Sigmoid colon (tissue), 7 donors: ENCODE measurements around the gene THSD7A. TPM values are rescaled to one million over a fixed set of nuclear protein-coding genes. Genes with fewer than 3 reads are reported as not detected.

Experiments used
- DNase-seq: peaks from one replicate; pipeline ENCODE4 v3.0.0-alpha.2; 2019
- H3K27ac ChIP-seq, 4 donors: fragments of 200-600 bp; sonication (generic); one replicate each; pipeline ENCODE4 v1.5.1; 2016 to 2019; ENCODE audit warnings: mild to moderate bottlenecking in 1 of 4
- H3K27me3 ChIP-seq, 3 donors: fragments of 200-600 bp; sonication (generic); one replicate each; pipeline ENCODE4 v1.5.1; 2019; ENCODE audit warnings: mild to moderate bottlenecking in 1 of 3
- H3K36me3 ChIP-seq, 4 donors: fragments of 200-600 bp; sonication (generic); one replicate each; pipeline ENCODE4 v1.5.1; 2016 to 2019
- H3K4me1 ChIP-seq, 4 donors: fragments of 200-600 bp; sonication (generic); one replicate each; pipeline ENCODE4 v1.5.1; 2017 to 2019
- H3K4me3 ChIP-seq, 4 donors: fragments of 200-600 bp; sonication (generic); one replicate each; pipeline ENCODE4 v1.5.1; 2017 to 2019; ENCODE audit warnings: mild to moderate bottlenecking in 2 of 4, moderate library complexity in 1 of 4
- H3K9me3 ChIP-seq, 4 donors: fragments of 200-600 bp in 3 of 4; sonication (generic) in 3 of 4; one replicate each; pipeline versions ENCODE4 v1.5.1 to v1.6.1; 2013 to 2019
- EP300 ChIP-seq, 4 donors: sonication (generic); formaldehyde crosslinking; IDR thresholded peaks; one replicate each; pipeline ENCODE4 v1.6.1; 2017; ENCODE audit warnings: antibody characterized with exemption in 4 of 4
- POLR2A ChIP-seq, 2 donors: fragments of 450-650 bp; IDR thresholded peaks; one replicate each; pipeline ENCODE4 v1.6.1; 2016; ENCODE audit warnings: antibody characterized with exemption in 2 of 2, mild to moderate bottlenecking in 2 of 2, moderate library complexity in 2 of 2
- POLR2AphosphoS5 ChIP-seq, 4 donors: sonication (generic); formaldehyde crosslinking; IDR thresholded peaks; one replicate each; pipeline ENCODE4 v1.6.1; 2017; ENCODE audit warnings: antibody characterized with exemption in 4 of 4
- WGBS, 2 donors: extraction: QIAGEN DNeasy Blood & Tissue Kit; methylation state at CpG; one replicate each; pipeline ENCODE4 v1.1.7; 2013; 5-methylcytosine and 5-hydroxymethylcytosine counted together
- intact Hi-C: fragments of 100-400 bp; cut with DNase I; formaldehyde crosslinking; loops from one replicate; pipeline ENCODE4 v1.15.1; 2023
- polyA plus RNA-seq, 3 donors: library from polyadenylated mRNA; stranded (reverse); fragments of 200-250 nt; gene quantifications; one replicate each; pipeline ENCODE4 v1.2.3, GENCODE V29; 2013
- total RNA-seq, 4 donors: library from RNA; depleted of rRNA; stranded (reverse); fragments of >200 nt; gene quantifications; one replicate each; pipeline ENCODE4 v1.1.0, GENCODE V29; 2016
- TF ChIP-seq, protein P1 (sequence below), 4 experiments: fragments of 450-650 bp in 3 of 4; fragments of 200-600 bp in 1 of 4; IDR thresholded peaks; one replicate each; pipeline ENCODE4 v1.5.1; 2016 to 2019; ENCODE audit warnings: antibody characterized with exemption in 4 of 4, mild to moderate bottlenecking in 3 of 4, moderate library complexity in 2 of 4
- donor health status: healthy with polysubstance abuse.
- donor health status: Bipolar disorder and iron deficiency.
- donor health status: healthy.

Gene THSD7A
- total and polyA plus RNA-seq, 7 donors = under 0.01 to 6.9 (median 5.0) TPM

GRCh38 chr7:11625669-11626068 lies 206.3 kb downstream of the THSD7A start:
- TF ChIP-seq POLR2A (IDR thresholded peaks at IDR 0.05) (no peak), EP300 (IDR thresholded peaks at IDR 0.05) (no peak), POLR2AphosphoS5 (IDR thresholded peaks at IDR 0.05) (no peak)
- TF ChIP-seq, protein P1, sequence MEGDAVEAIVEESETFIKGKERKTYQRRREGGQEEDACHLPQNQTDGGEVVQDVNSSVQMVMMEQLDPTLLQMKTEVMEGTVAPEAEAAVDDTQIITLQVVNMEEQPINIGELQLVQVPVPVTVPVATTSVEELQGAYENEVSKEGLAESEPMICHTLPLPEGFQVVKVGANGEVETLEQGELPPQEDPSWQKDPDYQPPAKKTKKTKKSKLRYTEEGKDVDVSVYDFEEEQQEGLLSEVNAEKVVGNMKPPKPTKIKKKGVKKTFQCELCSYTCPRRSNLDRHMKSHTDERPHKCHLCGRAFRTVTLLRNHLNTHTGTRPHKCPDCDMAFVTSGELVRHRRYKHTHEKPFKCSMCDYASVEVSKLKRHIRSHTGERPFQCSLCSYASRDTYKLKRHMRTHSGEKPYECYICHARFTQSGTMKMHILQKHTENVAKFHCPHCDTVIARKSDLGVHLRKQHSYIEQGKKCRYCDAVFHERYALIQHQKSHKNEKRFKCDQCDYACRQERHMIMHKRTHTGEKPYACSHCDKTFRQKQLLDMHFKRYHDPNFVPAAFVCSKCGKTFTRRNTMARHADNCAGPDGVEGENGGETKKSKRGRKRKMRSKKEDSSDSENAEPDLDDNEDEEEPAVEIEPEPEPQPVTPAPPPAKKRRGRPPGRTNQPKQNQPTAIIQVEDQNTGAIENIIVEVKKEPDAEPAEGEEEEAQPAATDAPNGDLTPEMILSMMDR (IDR thresholded peaks at IDR 0.05) = no peak
- H3K4me3 ChIP-seq = no peak overlapping the region
- intact Hi-C loops = no loop called here
- H3K36me3 ChIP-seq = no peaks in the 10 kb centered on the region
- no peak for DNase-seq
- peak overlapping the region in 1 of 4 donors; percentile 25 for H3K27ac ChIP-seq
- H3K9me3 ChIP-seq = no peaks in the 10 kb centered on the region
- no peaks in the 10 kb centered on the region for H3K27me3 ChIP-seq
- WGBS, 2 donors = 78 to 91% methylated on average over 2 of the region's 2 CpGs
- no peaks in the 10 kb centered on the region for H3K4me1 ChIP-seq

- WGBS, 2 donors = 93 to 96% methylated on average over 4 of the region's 4 CpGs
Measured at GRCh38 chr7:11623093-11623678, 208.8 kb downstream of the THSD7A start.

GRCh38 chr7:11620406-11621253 lies 211.4 kb downstream of the THSD7A start:
- Histone ChIP-seq H3K4me3 (no peak overlapping the region), H3K4me1 (no peaks in the 10 kb centered on the region), H3K9me3 (no peaks in the 10 kb centered on the region), H3K27ac (no peak overlapping the region), H3K27me3 (no peaks in the 10 kb centered on the region), H3K36me3 (no peaks in the 10 kb centered on the region)
- TF ChIP-seq EP300 (IDR thresholded peaks at IDR 0.05) (no peak), POLR2AphosphoS5 (IDR thresholded peaks at IDR 0.05) (no peak), POLR2A (IDR thresholded peaks at IDR 0.05) (no peak)
- TF ChIP-seq, protein P1 (IDR thresholded peaks at IDR 0.05) = no peak
- DNase-seq = no peak
- 85 to 86% methylated on average over 5 of the region's 5 CpGs for WGBS, 2 donors
- intact Hi-C loops = no loop called here

More at GRCh38 chr7:11623093-11623678, 208.8 kb downstream of the THSD7A start:
- Histone ChIP-seq H3K27ac (no peak overlapping the region), H3K27me3 (no peaks in the 10 kb centered on the region), H3K4me1 (no peaks in the 10 kb centered on the region), H3K36me3 (no peaks in the 10 kb centered on the region), H3K9me3 (no peaks in the 10 kb centered on the region), H3K4me3 (no peak overlapping the region)
- DNase-seq = no peak
- no peak for TF ChIP-seq POLR2AphosphoS5 (IDR thresholded peaks at IDR 0.05)
- TF ChIP-seq EP300 (IDR thresholded peaks at IDR 0.05) = no peak
- TF ChIP-seq POLR2A (IDR thresholded peaks at IDR 0.05) = no peak
- TF ChIP-seq, protein P1 (IDR thresholded peaks at IDR 0.05) = no peak
- intact Hi-C loops = no loop called here

DNA sequence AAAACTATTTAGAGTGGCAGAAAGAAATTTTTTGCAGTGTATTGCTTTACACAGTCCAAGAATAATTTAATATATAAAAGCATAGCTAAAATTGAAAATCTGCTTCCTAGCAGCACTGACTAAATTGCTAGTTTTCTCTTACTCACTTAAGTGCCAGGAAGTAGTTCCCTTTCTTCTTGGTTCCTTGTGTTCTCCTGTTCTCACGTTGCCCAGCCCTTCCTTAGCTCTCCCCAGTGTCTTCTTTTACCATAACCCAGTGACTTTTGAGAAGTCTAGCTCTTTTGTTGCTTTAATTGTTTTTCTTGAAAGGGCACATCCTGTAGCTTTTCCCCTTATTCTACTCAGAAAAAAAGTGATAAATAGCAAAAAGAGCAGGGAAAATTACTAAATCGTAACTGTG lies 215.5 kb downstream of the THSD7A start:
- no peak for DNase-seq
- Histone ChIP-seq H3K4me1 (no peaks in the 10 kb centered on the region), H3K9me3 (no peaks in the 10 kb centered on the region), H3K36me3 (no peaks in the 10 kb centered on the region), H3K27ac (no peak overlapping the region), H3K4me3 (no peak overlapping the region), H3K27me3 (no peaks in the 10 kb centered on the region)
- TF ChIP-seq POLR2AphosphoS5 (IDR thresholded peaks at IDR 0.05) (no peak), EP300 (IDR thresholded peaks at IDR 0.05) (no peak), POLR2A (IDR thresholded peaks at IDR 0.05) (no peak)
- TF ChIP-seq, protein P1 (IDR thresholded peaks at IDR 0.05) = no peak
- WGBS, 2 donors = 58 to 68% methylated on average over 2 of the region's 2 CpGs
- intact Hi-C loops = no loop called here
